ENCODE measurements around the gene ANXA8L1. TPM values are rescaled to one million over a fixed set of nuclear protein-coding genes. Genes with fewer than 3 reads are reported as not detected.
"Not testable (repeated sequence)": the region's sequence is repeated elsewhere in the genome, so short reads cannot be mapped to it uniquely, and the experiment has no call there.

The ANXA8L1 gene
- total and polyA plus RNA-seq, 2 donors (not counting 1 experiment from before 2014, with no cell fraction given), result not detected

GRCh38 chr10:46412665-46413064 is 37.1 kb downstream of the ANXA8L1 start:
- H3K36me3 ChIP-seq (replicated peaks in 1 of 2; ENCODE audit: control extremely low read depth in 1 of 2, control insufficient read depth in 1 of 2, extremely low read depth in 1 of 2, insufficient read depth in 2 of 2, low read length in 1 of 2); H3K4me3 ChIP-seq (ENCODE audit: control extremely low read depth in 1 of 5, extremely low read depth in 1 of 5, insufficient read depth in 1 of 5, low read depth in 2 of 5, low read length in 4 of 5); DNase-seq; intact Hi-C loops (cut with micrococcal nuclease); CTCF ChIA-PET; H3K9ac ChIP-seq (ENCODE audit: low read length); H3K27me3 Mint-ChIP-seq; ATAC-seq (ENCODE audit: low read depth); POLR2A ChIA-PET; H3K27ac ChIP-seq (ENCODE audit: low read length in 2 of 2); H3K27me3 ChIP-seq (replicated peaks in 1 of 4; ENCODE audit: control extremely low read depth in 1 of 4, control insufficient read depth in 3 of 4, insufficient read depth in 4 of 4, low read length in 3 of 4); H3K27ac Mint-ChIP-seq; H3K79me2 ChIP-seq (ENCODE audit: control insufficient read depth, insufficient read depth, low read length); H3K9me3 ChIP-seq (ENCODE audit: control extremely low read depth in 1 of 3, control insufficient read depth in 2 of 3, insufficient read depth in 1 of 3, low read length in 2 of 3); H3K4me3 Mint-ChIP-seq; H3K9me3 Mint-ChIP-seq (ENCODE audit: insufficient read depth); H3K4me1 Mint-ChIP-seq; H3K4me2 ChIP-seq (replicated peaks; ENCODE audit: low read depth, low read length, poor library complexity, severe bottlenecking); H2AFZ ChIP-seq (ENCODE audit: insufficient read depth, low read depth, low read length, poor library complexity, severe bottlenecking); H4K20me1 ChIP-seq (ENCODE audit: control insufficient read depth, insufficient read depth, low read length, poor library complexity, severe bottlenecking); H3K4me1 ChIP-seq (ENCODE audit: control insufficient read depth in 2 of 2, insufficient read depth in 2 of 2, low read length in 2 of 2): not testable (repeated sequence)
- no CpG with 5 or more reads among the region's 5 CpGs for WGBS (ENCODE audit: insufficient coverage)

- H3K27ac Mint-ChIP-seq; ATAC-seq (ENCODE audit: low read depth): not testable (repeated sequence)
Observed at GRCh38 chr10:46415291-46415690, 39.7 kb downstream of the ANXA8L1 start.

GRCh38 chr10:46418283-46418682 is 42.7 kb downstream of the ANXA8L1 start:
- H3K27me3 ChIP-seq (replicated peaks in 1 of 4; ENCODE audit: control extremely low read depth in 1 of 4, control insufficient read depth in 3 of 4, insufficient read depth in 4 of 4, low read length in 3 of 4); H3K9me3 ChIP-seq (ENCODE audit: control extremely low read depth in 1 of 3, control insufficient read depth in 2 of 3, insufficient read depth in 1 of 3, low read length in 2 of 3); H3K36me3 ChIP-seq (replicated peaks in 1 of 2; ENCODE audit: control extremely low read depth in 1 of 2, control insufficient read depth in 1 of 2, extremely low read depth in 1 of 2, insufficient read depth in 2 of 2, low read length in 1 of 2); H2AFZ ChIP-seq (ENCODE audit: insufficient read depth, low read depth, low read length, poor library complexity, severe bottlenecking); H3K9me3 Mint-ChIP-seq (ENCODE audit: insufficient read depth); H3K79me2 ChIP-seq (ENCODE audit: control insufficient read depth, insufficient read depth, low read length); H3K4me1 Mint-ChIP-seq; H4K20me1 ChIP-seq (ENCODE audit: control insufficient read depth, insufficient read depth, low read length, poor library complexity, severe bottlenecking); intact Hi-C loops (cut with micrococcal nuclease); H3K9ac ChIP-seq (ENCODE audit: low read length); H3K4me3 Mint-ChIP-seq; CTCF ChIA-PET; H3K4me1 ChIP-seq (ENCODE audit: control insufficient read depth in 2 of 2, insufficient read depth in 2 of 2, low read length in 2 of 2); H3K4me3 ChIP-seq (ENCODE audit: control extremely low read depth in 1 of 5, extremely low read depth in 1 of 5, insufficient read depth in 1 of 5, low read depth in 2 of 5, low read length in 4 of 5); H3K27ac Mint-ChIP-seq; H3K27ac ChIP-seq (ENCODE audit: low read length in 2 of 2); DNase-seq; H3K4me2 ChIP-seq (replicated peaks; ENCODE audit: low read depth, low read length, poor library complexity, severe bottlenecking); POLR2A ChIA-PET; H3K27me3 Mint-ChIP-seq; ATAC-seq (ENCODE audit: low read depth): not testable (repeated sequence)
- no CpG with 5 or more reads among the region's 7 CpGs for WGBS (ENCODE audit: insufficient coverage)

More at GRCh38 chr10:46415291-46415690, 39.7 kb downstream of the ANXA8L1 start:
- POLR2A ChIA-PET; intact Hi-C loops (cut with micrococcal nuclease); H3K27me3 Mint-ChIP-seq; H3K9ac ChIP-seq (ENCODE audit: low read length); H3K27me3 ChIP-seq (replicated peaks in 1 of 4; ENCODE audit: control extremely low read depth in 1 of 4, control insufficient read depth in 3 of 4, insufficient read depth in 4 of 4, low read length in 3 of 4); H3K27ac ChIP-seq (ENCODE audit: low read length in 2 of 2); DNase-seq; H3K36me3 ChIP-seq (replicated peaks in 1 of 2; ENCODE audit: control extremely low read depth in 1 of 2, control insufficient read depth in 1 of 2, extremely low read depth in 1 of 2, insufficient read depth in 2 of 2, low read length in 1 of 2); H4K20me1 ChIP-seq (ENCODE audit: control insufficient read depth, insufficient read depth, low read length, poor library complexity, severe bottlenecking); H3K9me3 ChIP-seq (ENCODE audit: control extremely low read depth in 1 of 3, control insufficient read depth in 2 of 3, insufficient read depth in 1 of 3, low read length in 2 of 3); H3K4me1 Mint-ChIP-seq; H3K79me2 ChIP-seq (ENCODE audit: control insufficient read depth, insufficient read depth, low read length); H3K9me3 Mint-ChIP-seq (ENCODE audit: insufficient read depth); H3K4me3 Mint-ChIP-seq; H2AFZ ChIP-seq (ENCODE audit: insufficient read depth, low read depth, low read length, poor library complexity, severe bottlenecking); CTCF ChIA-PET; H3K4me3 ChIP-seq (ENCODE audit: control extremely low read depth in 1 of 5, extremely low read depth in 1 of 5, insufficient read depth in 1 of 5, low read depth in 2 of 5, low read length in 4 of 5); H3K4me1 ChIP-seq (ENCODE audit: control insufficient read depth in 2 of 2, insufficient read depth in 2 of 2, low read length in 2 of 2); H3K4me2 ChIP-seq (replicated peaks; ENCODE audit: low read depth, low read length, poor library complexity, severe bottlenecking): not testable (repeated sequence)
- WGBS (ENCODE audit: insufficient coverage), result 80% methylated on average over 1 of the region's 6 CpGs

- POLR2A ChIA-PET; H3K4me3 Mint-ChIP-seq; H3K27ac ChIP-seq (ENCODE audit: low read length in 2 of 2); H3K27ac Mint-ChIP-seq; H4K20me1 ChIP-seq (ENCODE audit: control insufficient read depth, insufficient read depth, low read length, poor library complexity, severe bottlenecking); H3K9me3 ChIP-seq (ENCODE audit: control extremely low read depth in 1 of 3, control insufficient read depth in 2 of 3, insufficient read depth in 1 of 3, low read length in 2 of 3); H3K79me2 ChIP-seq (ENCODE audit: control insufficient read depth, insufficient read depth, low read length); H3K4me1 Mint-ChIP-seq; DNase-seq; H3K4me1 ChIP-seq (ENCODE audit: control insufficient read depth in 2 of 2, insufficient read depth in 2 of 2, low read length in 2 of 2); H2AFZ ChIP-seq (ENCODE audit: insufficient read depth, low read depth, low read length, poor library complexity, severe bottlenecking); H3K9ac ChIP-seq (ENCODE audit: low read length); H3K27me3 Mint-ChIP-seq; H3K27me3 ChIP-seq (replicated peaks in 1 of 4; ENCODE audit: control extremely low read depth in 1 of 4, control insufficient read depth in 3 of 4, insufficient read depth in 4 of 4, low read length in 3 of 4); H3K4me3 ChIP-seq (ENCODE audit: control extremely low read depth in 1 of 5, extremely low read depth in 1 of 5, insufficient read depth in 1 of 5, low read depth in 2 of 5, low read length in 4 of 5); intact Hi-C loops (cut with micrococcal nuclease); ATAC-seq (ENCODE audit: low read depth); H3K9me3 Mint-ChIP-seq (ENCODE audit: insufficient read depth); H3K4me2 ChIP-seq (replicated peaks; ENCODE audit: low read depth, low read length, poor library complexity, severe bottlenecking); CTCF ChIA-PET; H3K36me3 ChIP-seq (replicated peaks in 1 of 2; ENCODE audit: control extremely low read depth in 1 of 2, control insufficient read depth in 1 of 2, extremely low read depth in 1 of 2, insufficient read depth in 2 of 2, low read length in 1 of 2): not testable (repeated sequence)
- WGBS (ENCODE audit: insufficient coverage), result no CpG with 5 or more reads among the region's 13 CpGs
Observed at GRCh38 chr10:46419570-46420379, 44.2 kb downstream of the ANXA8L1 start.

Data from B cell (primary cell).